ENCODE data around the gene RPS19BP1.

The RPS19BP1 gene

DNA sequence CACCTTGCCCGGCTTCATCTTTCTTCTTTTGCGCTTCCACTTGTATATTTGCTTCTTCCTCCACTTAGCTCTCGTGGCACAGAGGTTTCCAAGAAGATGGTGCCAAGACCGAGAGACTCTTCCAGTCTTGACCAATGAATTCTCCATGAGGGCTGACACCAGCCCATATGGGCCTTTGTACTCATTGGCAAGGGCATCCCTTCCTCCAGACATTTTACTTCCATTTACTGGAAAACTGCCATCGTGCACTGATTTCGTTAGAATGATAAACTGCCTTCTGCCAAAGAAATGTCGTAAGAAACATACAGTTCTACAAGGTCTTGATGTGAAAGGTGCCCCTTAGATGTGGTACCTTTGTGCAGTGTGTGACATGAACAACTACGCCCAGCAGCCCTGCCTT is 35.1 kb downstream of the RPS19BP1 start:
- no peaks in the 10 kb centered on the region for H3K36me3 ChIP-seq (ENCODE audit: control insufficient read depth, insufficient read depth, low read length)
- TF ChIP-seq, protein P1, sequence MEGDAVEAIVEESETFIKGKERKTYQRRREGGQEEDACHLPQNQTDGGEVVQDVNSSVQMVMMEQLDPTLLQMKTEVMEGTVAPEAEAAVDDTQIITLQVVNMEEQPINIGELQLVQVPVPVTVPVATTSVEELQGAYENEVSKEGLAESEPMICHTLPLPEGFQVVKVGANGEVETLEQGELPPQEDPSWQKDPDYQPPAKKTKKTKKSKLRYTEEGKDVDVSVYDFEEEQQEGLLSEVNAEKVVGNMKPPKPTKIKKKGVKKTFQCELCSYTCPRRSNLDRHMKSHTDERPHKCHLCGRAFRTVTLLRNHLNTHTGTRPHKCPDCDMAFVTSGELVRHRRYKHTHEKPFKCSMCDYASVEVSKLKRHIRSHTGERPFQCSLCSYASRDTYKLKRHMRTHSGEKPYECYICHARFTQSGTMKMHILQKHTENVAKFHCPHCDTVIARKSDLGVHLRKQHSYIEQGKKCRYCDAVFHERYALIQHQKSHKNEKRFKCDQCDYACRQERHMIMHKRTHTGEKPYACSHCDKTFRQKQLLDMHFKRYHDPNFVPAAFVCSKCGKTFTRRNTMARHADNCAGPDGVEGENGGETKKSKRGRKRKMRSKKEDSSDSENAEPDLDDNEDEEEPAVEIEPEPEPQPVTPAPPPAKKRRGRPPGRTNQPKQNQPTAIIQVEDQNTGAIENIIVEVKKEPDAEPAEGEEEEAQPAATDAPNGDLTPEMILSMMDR (IDR thresholded peaks at IDR 0.05; ENCODE audit: insufficient read depth, low read length, poor library complexity, severe bottlenecking), result no peak
- no peaks in the 10 kb centered on the region for H3K27me3 ChIP-seq (replicated peaks; ENCODE audit: control insufficient read depth, insufficient read depth, low read length)
- no peak overlapping the region for H3K4me3 ChIP-seq (replicated peaks; ENCODE audit: low read depth, low read length)
- DNase-seq (ENCODE audit: extremely low read depth, insufficient read length), result no peak

DNA sequence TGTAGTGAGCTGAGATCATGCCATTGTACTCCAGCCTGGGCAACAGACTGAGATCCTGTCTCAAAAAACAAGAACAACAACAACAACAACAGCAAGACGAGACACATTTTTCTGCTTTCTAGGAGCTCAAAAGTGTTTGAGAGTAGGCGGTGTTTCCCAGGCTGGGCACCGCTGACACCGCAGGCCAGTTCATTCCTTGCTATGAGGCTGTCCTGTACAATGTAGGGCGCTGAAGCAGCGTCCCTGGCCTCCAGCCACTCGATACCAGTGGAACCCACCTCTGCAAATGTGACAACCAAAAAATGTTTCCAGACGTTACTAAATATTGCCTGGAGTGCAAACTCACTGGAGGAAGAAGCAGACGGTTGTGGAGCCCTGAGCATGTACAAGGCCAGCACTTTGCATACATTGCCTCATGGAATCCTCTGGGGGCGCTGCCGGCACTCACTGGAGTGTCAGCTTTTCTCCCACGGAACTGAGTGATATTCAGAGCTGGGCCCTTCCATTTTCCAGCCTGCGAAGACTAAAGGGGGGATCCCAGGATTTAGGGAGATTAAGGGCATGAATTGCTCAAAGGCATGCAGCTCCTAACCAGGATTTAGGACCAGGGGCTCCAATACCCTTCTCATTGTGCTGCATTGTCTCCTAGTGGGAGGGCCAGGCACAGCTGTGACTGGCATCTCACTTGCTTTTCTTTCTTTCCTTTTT is 36.3 kb downstream of the RPS19BP1 start:
- no peak for DNase-seq (ENCODE audit: extremely low read depth, insufficient read length)
- TF ChIP-seq, protein P1 (IDR thresholded peaks at IDR 0.05; ENCODE audit: insufficient read depth, low read length, poor library complexity, severe bottlenecking), result peak; percentile 90

GRCh38 chr22:39494471-39495120 is 38.0 kb downstream of the RPS19BP1 start:
- no peak for DNase-seq (ENCODE audit: extremely low read depth, insufficient read length)
- no peak overlapping the region for H3K4me3 ChIP-seq (replicated peaks; ENCODE audit: low read depth, low read length)
- H3K36me3 ChIP-seq (ENCODE audit: control insufficient read depth, insufficient read depth, low read length), result peaks cover 13% of the 10 kb centered on the region
- H3K27me3 ChIP-seq (replicated peaks; ENCODE audit: control insufficient read depth, insufficient read depth, low read length), result no peaks in the 10 kb centered on the region
- TF ChIP-seq, protein P1 (IDR thresholded peaks at IDR 0.05; ENCODE audit: insufficient read depth, low read length, poor library complexity, severe bottlenecking), result no peak

More for the DNA sequence above, 36.3 kb downstream of the RPS19BP1 start:
- no peak overlapping the region for H3K4me3 ChIP-seq (replicated peaks; ENCODE audit: low read depth, low read length)
- H3K27me3 ChIP-seq (replicated peaks; ENCODE audit: control insufficient read depth, insufficient read depth, low read length), result no peaks in the 10 kb centered on the region
- peaks cover 6% of the 10 kb centered on the region for H3K36me3 ChIP-seq (ENCODE audit: control insufficient read depth, insufficient read depth, low read length)

DNA sequence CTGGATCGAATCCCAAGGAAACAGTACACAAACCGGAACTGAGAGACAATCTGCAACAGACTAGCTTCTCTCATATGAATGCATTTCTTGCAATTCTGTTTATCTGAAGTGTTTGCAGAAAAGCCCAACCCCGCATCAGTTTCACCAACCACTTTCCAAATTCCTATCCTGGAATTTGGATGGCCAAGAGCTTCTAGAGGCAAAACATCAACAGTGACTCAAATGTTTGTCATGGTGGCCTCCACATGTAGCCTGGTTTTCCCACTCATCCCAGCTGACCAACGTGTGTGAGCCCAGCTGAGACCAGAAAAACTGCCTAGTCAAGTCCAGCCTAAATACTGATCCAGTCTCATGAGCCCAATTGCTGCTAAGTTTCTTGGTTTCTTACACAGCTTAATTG is 38.8 kb downstream of the RPS19BP1 start:
- DNase-seq (ENCODE audit: extremely low read depth, insufficient read length), result no peak

GRCh38 chr22:39492186-39492585 is 40.4 kb downstream of the RPS19BP1 start:
- H3K4me3 ChIP-seq (replicated peaks; ENCODE audit: low read depth, low read length), result no peak overlapping the region
- TF ChIP-seq, protein P1 (IDR thresholded peaks at IDR 0.05; ENCODE audit: insufficient read depth, low read length, poor library complexity, severe bottlenecking), result no peak
- peaks cover 26% of the 10 kb centered on the region for H3K36me3 ChIP-seq (ENCODE audit: control insufficient read depth, insufficient read depth, low read length)
- DNase-seq (ENCODE audit: extremely low read depth, insufficient read length), result no peak
- H3K27me3 ChIP-seq (replicated peaks; ENCODE audit: control insufficient read depth, insufficient read depth, low read length), result no peaks in the 10 kb centered on the region

More for the DNA sequence above, 38.8 kb downstream of the RPS19BP1 start:
- TF ChIP-seq, protein P1 (IDR thresholded peaks at IDR 0.05; ENCODE audit: insufficient read depth, low read length, poor library complexity, severe bottlenecking), result no peak
- Histone ChIP-seq H3K4me3 (replicated peaks; ENCODE audit: low read depth, low read length) (no peak overlapping the region), H3K27me3 (replicated peaks; ENCODE audit: control insufficient read depth, insufficient read depth, low read length) (no peaks in the 10 kb centered on the region), H3K36me3 (ENCODE audit: control insufficient read depth, insufficient read depth, low read length) (peaks cover 14% of the 10 kb centered on the region)

All from GM06990 (cell line).